GM19463 (cell line): Measurements from ENCODE around the gene MPHOSPH8.
"Not testable (repeated sequence)": the region's sequence is repeated elsewhere in the genome, so short reads cannot be mapped to it uniquely, and the experiment has no call there.

Experiments
- ATAC-seq: cut with Tn5 transposase; IDR thresholded peaks from one replicate; pipeline ENCODE4 v1.9.1; 2021; ENCODE audit warnings: mild to moderate bottlenecking, moderate library complexity; ENCODE audit not compliant: unreplicated experiment

Gene MPHOSPH8

GRCh38 chr13:19676168-19676567, 42.7 kb downstream of the MPHOSPH8 start:
- ATAC-seq = no peak

DNA sequence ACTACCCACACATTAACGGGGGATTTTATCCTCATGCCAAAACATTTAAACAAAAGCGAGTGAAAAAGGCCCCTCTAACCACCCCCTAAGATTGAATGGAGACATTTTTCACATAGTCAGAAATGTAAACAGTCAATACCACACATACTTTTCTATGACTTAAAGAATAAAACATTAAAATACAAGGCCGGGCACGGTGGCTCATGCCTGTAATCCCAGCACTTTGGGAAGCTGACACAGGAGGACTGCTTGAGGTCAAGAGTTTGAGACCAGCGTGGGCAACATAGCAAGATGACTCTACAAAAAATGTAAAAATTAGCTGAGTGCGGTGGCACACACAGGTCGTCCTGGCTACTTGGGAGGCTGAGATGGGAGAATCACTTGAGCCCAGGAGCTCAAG, 47.3 kb downstream of the MPHOSPH8 start:
- ATAC-seq = no peak

DNA sequence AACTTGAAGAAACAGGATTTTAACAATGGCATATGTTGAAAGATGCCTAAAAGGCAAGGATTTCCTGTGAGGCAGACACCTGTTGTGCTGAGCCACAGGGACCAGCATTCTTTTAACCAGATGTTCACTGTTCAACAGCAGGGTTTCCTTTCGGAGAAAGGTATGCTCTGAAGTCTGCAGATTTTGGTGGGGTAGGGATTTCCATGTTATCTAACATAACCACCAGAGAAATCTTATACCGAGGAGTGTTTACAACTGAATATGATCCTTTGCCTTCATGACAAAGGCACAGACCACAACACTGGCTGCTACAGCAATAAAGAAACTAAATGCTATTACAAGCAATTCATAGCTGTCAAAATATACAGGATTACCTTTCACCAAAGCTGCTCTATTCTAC, 48.1 kb downstream of the MPHOSPH8 start:
- ATAC-seq = no peak

GRCh38 chr13:19685034-19685433, 51.6 kb downstream of the MPHOSPH8 start:
- ATAC-seq = no peak

DNA sequence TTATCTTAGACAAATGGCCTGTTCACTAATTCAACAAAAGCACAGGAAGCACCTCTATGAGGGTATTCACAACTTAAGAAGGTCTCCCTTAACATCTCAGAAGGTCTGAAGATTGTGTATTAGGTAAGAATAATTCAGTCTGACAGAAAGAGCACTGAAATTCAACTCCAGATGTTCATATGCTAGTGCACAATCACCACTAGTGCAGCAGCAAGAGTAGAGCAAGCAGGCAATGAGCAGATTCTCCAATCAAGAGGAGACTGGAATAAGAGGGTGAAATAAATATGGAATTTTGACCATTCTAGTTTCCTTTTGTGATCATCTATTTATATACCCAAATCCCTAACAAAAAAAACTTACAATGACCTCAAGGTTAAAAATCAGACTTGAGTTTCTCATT, 52.0 kb downstream of the MPHOSPH8 start:
- no peak for ATAC-seq

DNA sequence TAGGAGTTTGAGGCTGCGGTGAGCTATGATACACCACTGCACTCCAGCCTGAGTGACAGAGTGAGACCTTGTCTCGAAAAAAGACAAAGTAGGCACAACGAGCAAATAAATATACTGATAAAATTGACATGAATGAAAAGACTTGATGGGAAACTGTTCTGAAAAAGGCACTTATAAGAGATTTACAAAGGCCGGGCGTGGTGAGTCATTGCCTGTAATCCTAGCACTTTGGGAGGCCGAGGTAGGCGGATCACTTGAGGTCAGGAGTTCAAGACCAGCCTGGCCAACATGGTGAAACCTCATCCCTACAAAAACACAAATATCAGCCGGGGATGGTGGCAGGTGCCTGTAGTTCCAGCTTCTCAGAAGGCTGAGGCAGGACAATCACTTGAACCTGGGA, 58.0 kb downstream of the MPHOSPH8 start:
- not testable (repeated sequence) for ATAC-seq

GRCh38 chr13:19695428-19695827, 62.0 kb downstream of the MPHOSPH8 start:
- ATAC-seq = no peak

DNA sequence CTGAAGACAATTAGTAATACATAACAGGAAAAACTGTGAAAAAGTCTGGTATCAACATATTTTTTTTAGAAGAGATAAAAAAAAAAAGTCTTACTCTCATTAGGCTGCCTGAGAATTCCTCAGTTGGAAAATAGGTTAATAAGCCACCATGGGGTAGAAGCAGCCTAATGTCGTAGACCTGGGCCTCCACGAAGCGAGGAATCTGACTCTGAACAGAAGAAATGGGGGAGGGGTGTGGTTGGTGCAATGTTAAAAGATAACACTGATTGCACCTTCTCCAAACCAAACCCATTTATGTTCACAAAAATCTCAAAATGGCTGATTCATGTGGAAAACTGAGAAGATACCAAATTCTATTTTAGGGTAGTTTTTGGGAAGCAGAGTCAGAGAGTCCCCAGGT, 62.4 kb downstream of the MPHOSPH8 start:
- no peak for ATAC-seq

GRCh38 chr13:19700963-19701362, 67.5 kb downstream of the MPHOSPH8 start:
- ATAC-seq = not testable (repeated sequence)

GRCh38 chr13:19701619-19702018, 68.2 kb downstream of the MPHOSPH8 start:
- not testable (repeated sequence) for ATAC-seq

DNA sequence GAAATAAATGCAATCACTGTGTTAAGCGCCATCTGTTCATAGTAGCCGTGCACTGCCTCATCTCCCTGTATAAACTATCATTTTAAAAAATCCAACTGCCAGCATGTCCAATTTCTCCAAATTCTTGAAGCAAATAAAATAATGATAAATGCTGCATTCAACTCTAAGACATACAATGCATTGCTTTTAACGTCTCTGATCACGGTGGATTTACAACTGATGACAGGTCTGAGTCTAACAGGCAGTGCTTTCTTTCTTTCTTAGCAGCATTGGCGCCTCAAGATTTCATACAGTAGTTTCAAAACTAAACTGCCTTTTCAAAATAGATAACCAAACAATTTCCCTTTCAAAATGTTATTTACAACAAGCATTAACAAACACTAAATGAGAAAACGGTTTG, 70.8 kb downstream of the MPHOSPH8 start:
- ATAC-seq = not testable (repeated sequence)

- ATAC-seq = not testable (repeated sequence)
Measured at GRCh38 chr13:19709039-19709438, 75.6 kb downstream of the MPHOSPH8 start.

- not testable (repeated sequence) for ATAC-seq
Measured at GRCh38 chr13:19709782-19710181, 76.3 kb downstream of the MPHOSPH8 start.

DNA sequence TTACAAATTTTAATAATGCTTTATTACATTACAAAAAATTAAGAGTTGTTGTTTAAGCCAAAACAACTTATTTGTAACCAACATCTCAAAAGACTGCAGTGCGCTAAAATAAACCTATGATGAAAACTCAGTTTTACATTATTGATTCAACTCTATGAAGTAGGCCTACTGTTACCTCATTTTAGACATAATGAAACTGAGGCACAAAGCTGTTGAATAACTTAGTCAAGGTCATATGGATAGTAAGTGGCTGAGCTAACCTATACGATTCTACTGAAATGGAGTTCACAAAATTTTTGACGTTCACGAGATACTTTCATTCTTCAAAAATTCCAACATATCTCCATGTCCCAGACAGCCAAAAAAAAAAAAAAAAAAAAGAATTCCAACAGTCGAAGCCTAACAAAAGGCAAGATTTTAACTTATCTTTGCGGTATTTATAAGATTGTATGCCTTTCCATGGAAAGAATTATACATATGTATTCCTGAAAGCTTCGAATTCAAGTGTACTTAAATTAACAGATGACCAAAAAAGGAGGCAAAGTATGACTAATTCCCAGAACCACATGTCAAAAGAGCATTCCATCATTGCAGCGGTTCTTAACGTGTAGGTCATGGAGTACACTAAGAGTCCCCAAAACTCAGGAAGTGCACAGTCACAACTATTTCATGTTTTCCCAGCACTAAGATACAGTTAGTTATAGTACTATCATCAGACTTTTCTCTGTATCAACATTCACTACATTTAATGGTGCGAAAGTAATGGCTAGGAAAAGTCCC, 79.9 kb downstream of the MPHOSPH8 start:
- no peak for ATAC-seq

- no peak for ATAC-seq
Measured at GRCh38 chr13:19720039-19720438, 86.6 kb downstream of the MPHOSPH8 start.
